SK-N-SH treated with all-trans-retinoic acid at 6 μM for 48 hours (cell line): ENCODE data around the gene ITM2C.

Experiments
- ARNTL ChIP-seq: fragments of 450-650 bp; formaldehyde crosslinking; IDR thresholded peaks from 2 replicates; pipeline ENCODE4 v1.5.0; 2020; ENCODE audit warnings: low read depth, mild to moderate bottlenecking, moderate library complexity, borderline replicate concordance
- RARB ChIP-seq: fragments of 250-450 bp; sonication (Bioruptor Pico); IDR thresholded peaks from 2 replicates; pipeline ENCODE4 v1.8.0; 2021; ENCODE audit warnings: mild to moderate bottlenecking, moderate library complexity
- ZC3H10 ChIP-seq: fragments of 250-450 bp; sonication (Bioruptor Pico); IDR thresholded peaks from 2 replicates; pipeline ENCODE4 v1.5.1; 2021; ENCODE audit warnings: mild to moderate bottlenecking, moderate library complexity
- ZFP30 ChIP-seq: fragments of 450-650 bp; formaldehyde crosslinking; IDR thresholded peaks from 2 replicates; pipeline ENCODE4 v1.5.0; 2022; ENCODE audit warnings: mild to moderate bottlenecking, moderate library complexity
- ZNF70 ChIP-seq: fragments of 450-650 bp; formaldehyde crosslinking; IDR thresholded peaks from 2 replicates; pipeline ENCODE4 v1.5.0; 2020; ENCODE audit warnings: mild to moderate bottlenecking, moderate library complexity
- TF ChIP-seq, protein P1 (sequence below): fragments of 250-450 bp; sonication (Bioruptor Pico); IDR thresholded peaks from 2 replicates; pipeline ENCODE4 v1.5.0; 2020; ENCODE audit warnings: mild to moderate bottlenecking, moderate library complexity
- TF ChIP-seq, protein P2 (sequence below): fragments of 250-450 bp; sonication (Bioruptor Pico); IDR thresholded peaks from 2 replicates; pipeline ENCODE4 v1.8.0; 2020; ENCODE audit warnings: mild to moderate bottlenecking, moderate library complexity, borderline replicate concordance

DNA sequence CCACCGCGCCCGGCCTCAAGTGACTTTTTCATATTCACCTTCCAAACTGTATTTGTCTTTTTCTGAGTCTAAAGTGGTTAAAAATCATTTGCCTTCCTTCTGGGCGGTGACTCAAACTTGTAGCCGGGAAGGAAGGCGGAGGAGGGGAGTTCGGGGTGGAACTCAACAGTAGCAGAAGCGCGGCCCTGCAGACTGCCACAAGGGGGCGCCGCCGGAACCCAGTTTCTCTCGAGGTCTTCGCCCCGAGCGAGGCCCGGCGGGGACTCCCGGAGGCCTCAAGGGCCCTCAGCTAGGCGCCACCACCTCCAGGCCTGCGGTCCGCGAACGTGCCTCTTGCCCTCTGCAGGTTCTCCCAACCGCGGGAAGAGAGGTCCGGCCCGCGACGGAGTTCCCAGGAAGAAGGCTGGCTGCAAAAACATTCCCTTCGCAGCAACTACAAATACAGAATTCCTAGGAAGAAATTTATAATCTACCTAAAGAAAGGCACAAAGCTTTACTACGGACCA, 16.8 kb upstream of the ITM2C start:
- TF ChIP-seq ZNF70 (CRISPR knock-in tag): no peak
- TF ChIP-seq RARB (CRISPR knock-in tag): no peak
- TF ChIP-seq, protein P1, sequence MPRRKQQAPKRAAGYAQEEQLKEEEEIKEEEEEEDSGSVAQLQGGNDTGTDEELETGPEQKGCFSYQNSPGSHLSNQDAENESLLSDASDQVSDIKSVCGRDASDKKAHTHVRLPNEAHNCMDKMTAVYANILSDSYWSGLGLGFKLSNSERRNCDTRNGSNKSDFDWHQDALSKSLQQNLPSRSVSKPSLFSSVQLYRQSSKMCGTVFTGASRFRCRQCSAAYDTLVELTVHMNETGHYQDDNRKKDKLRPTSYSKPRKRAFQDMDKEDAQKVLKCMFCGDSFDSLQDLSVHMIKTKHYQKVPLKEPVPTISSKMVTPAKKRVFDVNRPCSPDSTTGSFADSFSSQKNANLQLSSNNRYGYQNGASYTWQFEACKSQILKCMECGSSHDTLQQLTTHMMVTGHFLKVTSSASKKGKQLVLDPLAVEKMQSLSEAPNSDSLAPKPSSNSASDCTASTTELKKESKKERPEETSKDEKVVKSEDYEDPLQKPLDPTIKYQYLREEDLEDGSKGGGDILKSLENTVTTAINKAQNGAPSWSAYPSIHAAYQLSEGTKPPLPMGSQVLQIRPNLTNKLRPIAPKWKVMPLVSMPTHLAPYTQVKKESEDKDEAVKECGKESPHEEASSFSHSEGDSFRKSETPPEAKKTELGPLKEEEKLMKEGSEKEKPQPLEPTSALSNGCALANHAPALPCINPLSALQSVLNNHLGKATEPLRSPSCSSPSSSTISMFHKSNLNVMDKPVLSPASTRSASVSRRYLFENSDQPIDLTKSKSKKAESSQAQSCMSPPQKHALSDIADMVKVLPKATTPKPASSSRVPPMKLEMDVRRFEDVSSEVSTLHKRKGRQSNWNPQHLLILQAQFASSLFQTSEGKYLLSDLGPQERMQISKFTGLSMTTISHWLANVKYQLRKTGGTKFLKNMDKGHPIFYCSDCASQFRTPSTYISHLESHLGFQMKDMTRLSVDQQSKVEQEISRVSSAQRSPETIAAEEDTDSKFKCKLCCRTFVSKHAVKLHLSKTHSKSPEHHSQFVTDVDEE (CRISPR knock-in tag): no peak
- no peak for TF ChIP-seq ZFP30 (CRISPR knock-in tag)
- TF ChIP-seq, protein P2, sequence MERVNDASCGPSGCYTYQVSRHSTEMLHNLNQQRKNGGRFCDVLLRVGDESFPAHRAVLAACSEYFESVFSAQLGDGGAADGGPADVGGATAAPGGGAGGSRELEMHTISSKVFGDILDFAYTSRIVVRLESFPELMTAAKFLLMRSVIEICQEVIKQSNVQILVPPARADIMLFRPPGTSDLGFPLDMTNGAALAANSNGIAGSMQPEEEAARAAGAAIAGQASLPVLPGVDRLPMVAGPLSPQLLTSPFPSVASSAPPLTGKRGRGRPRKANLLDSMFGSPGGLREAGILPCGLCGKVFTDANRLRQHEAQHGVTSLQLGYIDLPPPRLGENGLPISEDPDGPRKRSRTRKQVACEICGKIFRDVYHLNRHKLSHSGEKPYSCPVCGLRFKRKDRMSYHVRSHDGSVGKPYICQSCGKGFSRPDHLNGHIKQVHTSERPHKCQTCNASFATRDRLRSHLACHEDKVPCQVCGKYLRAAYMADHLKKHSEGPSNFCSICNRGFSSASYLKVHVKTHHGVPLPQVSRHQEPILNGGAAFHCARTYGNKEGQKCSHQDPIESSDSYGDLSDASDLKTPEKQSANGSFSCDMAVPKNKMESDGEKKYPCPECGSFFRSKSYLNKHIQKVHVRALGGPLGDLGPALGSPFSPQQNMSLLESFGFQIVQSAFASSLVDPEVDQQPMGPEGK (CRISPR knock-in tag): no peak
- TF ChIP-seq ZC3H10 (CRISPR knock-in tag): no peak
- TF ChIP-seq ARNTL (CRISPR knock-in tag): no peak
